22Rv1 (cell line): ENCODE results near the gene ANO10.

Experiments
- H3K27ac ChIP-seq: fragments of 450-650 bp; 2 replicates; pipeline ENCODE4 v1.5.1; 2017
- ZFX ChIP-seq: fragments of 450-650 bp; IDR thresholded peaks from 2 replicates; pipeline ENCODE4 v1.6.1; 2017; ENCODE audit warnings: antibody characterized with exemption, borderline replicate concordance
- TF ChIP-seq, protein P1 (sequence below): fragments of 450-650 bp; IDR thresholded peaks from 2 replicates; pipeline ENCODE4 v1.5.1; 2017; ENCODE audit warnings: mild to moderate bottlenecking

Gene ANO10

DNA sequence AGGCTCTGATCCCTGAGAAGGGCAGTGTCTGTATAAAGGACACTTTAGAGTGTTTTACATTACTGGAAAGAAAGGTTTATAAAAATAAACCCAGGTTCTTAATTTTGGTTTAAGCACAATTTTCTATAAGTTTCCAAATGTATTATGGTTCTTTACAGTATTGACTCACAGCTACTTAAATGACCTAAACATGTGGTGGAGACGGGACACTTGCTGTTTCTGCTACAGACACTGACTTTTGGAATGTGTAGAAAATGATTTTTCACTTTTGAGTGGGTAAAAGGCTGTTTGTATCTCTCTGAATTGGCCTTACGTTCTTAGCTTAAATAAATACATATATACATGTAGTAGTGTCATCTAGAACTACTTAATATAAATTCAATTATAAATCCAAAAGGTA lies 280.0 kb downstream of the ANO10 start:
- no peak overlapping the region for H3K27ac ChIP-seq
- no peak for TF ChIP-seq ZFX

DNA sequence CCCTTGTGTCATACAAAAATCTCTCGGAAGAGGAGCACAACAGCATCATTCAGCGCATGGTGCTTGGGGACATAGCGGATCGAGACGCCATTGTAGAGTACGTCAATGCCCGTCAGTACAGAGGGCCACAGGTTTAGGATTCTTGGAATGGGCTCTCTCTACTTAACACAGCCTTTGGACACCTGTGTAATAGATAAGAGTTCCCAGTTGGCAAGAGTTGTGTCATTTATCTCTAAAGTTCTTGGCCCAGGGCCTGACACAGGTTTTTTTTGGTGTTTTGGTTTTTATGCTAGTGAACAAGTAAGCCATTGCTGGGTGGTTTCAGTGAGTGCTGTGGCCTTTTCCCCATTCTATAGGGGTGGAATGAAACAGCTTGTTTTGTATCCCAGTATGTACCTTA lies 281.4 kb downstream of the ANO10 start:
- no peak overlapping the region for H3K27ac ChIP-seq
- TF ChIP-seq, protein P1, sequence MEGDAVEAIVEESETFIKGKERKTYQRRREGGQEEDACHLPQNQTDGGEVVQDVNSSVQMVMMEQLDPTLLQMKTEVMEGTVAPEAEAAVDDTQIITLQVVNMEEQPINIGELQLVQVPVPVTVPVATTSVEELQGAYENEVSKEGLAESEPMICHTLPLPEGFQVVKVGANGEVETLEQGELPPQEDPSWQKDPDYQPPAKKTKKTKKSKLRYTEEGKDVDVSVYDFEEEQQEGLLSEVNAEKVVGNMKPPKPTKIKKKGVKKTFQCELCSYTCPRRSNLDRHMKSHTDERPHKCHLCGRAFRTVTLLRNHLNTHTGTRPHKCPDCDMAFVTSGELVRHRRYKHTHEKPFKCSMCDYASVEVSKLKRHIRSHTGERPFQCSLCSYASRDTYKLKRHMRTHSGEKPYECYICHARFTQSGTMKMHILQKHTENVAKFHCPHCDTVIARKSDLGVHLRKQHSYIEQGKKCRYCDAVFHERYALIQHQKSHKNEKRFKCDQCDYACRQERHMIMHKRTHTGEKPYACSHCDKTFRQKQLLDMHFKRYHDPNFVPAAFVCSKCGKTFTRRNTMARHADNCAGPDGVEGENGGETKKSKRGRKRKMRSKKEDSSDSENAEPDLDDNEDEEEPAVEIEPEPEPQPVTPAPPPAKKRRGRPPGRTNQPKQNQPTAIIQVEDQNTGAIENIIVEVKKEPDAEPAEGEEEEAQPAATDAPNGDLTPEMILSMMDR: no peak
- no peak for TF ChIP-seq ZFX

DNA sequence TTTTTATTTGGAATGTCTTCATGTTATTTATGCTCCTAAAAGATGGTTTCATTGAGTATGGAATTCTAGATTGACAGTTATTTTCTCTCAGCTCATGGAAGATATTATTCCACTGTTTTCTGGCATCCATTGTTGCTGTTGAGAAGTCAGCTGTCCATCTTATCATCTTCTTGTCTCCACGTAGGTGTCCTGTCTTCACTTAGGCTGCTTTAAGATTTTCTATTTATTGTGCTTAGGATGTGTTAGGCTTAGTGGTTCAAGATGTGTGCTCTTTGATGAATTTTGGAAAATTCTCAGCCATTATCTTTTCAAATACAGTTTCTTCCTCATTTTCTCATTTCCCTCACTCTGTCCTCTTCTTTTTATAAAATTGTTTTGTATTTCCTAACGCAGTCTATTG lies 283.5 kb downstream of the ANO10 start:
- no peak for TF ChIP-seq ZFX
- TF ChIP-seq, protein P1: no peak

DNA sequence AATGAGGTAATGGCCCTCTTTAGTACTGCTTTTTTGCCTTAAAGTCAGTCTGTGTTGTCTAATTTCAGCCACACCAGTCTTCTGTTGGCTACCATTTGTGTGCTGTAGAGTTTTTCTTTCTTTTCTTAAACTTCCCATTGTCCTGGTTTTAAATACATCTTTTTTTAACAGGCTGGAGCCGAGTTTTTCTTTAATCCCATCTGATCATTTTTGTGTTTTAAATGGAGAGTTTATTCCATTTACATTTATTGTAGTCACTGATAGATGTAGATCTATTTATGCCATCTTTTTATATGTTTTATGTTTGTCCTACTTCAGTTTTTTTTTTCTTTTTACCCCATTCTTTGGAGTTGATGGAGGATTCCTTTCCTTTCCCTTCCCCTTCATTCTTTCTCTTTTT lies 286.0 kb downstream of the ANO10 start:
- TF ChIP-seq, protein P1: no peak
- TF ChIP-seq ZFX: no peak
- H3K27ac ChIP-seq: no peak overlapping the region

More for the DNA sequence above, 283.5 kb downstream of the ANO10 start:
- H3K27ac ChIP-seq: no peak overlapping the region

DNA sequence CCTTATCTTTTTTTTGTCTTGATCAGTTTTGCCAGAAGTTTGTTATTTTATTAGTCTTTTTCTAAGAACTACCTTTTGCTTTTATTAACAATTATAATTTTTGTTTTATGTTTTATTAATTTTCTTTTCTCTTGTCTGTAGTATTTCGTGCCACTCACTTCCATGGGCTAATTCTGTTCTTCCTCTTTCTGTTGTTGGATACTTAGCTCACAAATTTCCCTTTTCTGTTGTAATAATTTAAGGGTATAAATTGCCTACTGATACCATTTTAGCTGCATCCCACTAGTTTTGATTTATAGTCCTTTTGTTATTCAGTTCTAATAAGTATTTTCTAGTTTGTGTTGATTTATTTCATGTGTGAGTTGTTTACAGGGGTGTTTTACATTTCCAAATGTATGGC lies 286.8 kb downstream of the ANO10 start:
- TF ChIP-seq, protein P1: no peak
- no peak for TF ChIP-seq ZFX
- H3K27ac ChIP-seq: no peak overlapping the region

DNA sequence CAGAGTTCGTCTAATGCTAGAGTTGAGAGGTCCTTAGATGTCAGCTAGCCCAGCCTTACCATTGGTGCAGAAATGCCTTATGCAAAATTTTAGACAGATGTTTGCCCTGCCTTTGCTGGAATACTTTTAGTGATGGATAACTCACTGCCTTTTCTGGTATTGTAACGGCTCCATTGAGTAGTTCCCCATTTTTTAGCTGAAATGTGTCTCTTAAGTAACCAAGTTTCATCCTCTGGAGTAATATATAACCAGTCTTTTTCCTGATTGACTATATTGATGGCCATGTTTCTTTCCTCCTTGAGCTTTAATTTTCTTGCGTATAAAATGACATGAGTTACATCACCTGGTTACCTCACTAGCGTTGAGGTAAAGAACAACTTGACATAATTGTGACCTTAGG lies 290.4 kb downstream of the ANO10 start:
- H3K27ac ChIP-seq: no peak overlapping the region
- TF ChIP-seq, protein P1: no peak
- TF ChIP-seq ZFX: no peak

DNA sequence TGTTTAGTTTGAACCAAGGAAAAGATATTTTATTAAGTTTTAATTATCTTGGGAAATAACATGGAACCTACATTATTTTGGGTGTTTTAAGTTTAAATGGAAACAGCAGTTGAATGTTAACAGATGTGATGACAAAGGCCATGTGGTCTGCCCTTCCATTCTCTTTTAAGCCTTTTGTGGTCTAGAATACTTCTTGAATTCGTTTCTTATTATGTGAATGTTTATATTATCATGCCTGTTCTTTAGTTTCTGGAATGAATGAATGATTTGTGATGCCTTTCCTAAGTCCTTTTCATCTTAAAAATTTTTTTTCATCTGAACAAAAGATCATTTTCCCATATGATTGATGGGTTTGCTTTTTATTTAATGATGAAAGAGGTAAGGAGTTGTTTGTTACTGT lies 290.8 kb downstream of the ANO10 start:
- no peak overlapping the region for H3K27ac ChIP-seq
- TF ChIP-seq, protein P1: no peak
- no peak for TF ChIP-seq ZFX

DNA sequence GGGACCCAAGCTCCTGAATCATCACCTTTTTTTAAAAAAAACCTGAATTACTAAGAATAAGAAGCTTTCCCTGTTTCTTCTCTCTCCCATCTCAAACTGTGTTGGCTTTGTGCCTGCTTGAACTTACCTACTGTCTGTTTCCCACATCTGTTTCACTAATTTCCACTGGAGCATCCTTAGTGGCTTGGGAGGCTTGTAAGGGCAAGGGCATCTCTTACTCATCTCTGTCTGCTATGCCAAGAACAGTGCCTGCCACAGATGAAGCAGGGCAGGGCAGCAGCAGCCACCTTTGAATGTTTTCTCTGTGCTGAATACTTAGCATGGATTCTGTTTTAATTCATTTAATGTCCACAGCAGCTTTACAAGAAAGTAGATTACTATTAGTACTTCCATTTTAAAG lies 293.2 kb downstream of the ANO10 start:
- H3K27ac ChIP-seq: no peak overlapping the region
- TF ChIP-seq, protein P1: no peak
- no peak for TF ChIP-seq ZFX
